Adrenal gland (tissue), 12 donors: Measurements from ENCODE around the gene SMIM1. TPM values are rescaled to one million over a fixed set of nuclear protein-coding genes. Genes with fewer than 3 reads are reported as not detected.

Experiments
- DNase-seq, 7 donors: peaks; one replicate each; pipeline ENCODE4 v3.0.0-alpha.2; 2019 to 2020
- H3K27ac ChIP-seq, 5 donors: fragments of 200-600 bp; sonication (generic) in 4 of 5; 1 replicate in 3 of 5; 2 replicates in 2 of 5; pipeline versions ENCODE4 v1.5.1 to v1.8.0; 2016 to 2020; ENCODE audit warnings: mild to moderate bottlenecking in 1 of 5
- H3K27me3 ChIP-seq: fragments of 200-600 bp; 2 replicates; pipeline ENCODE4 v1.8.0; 2021
- H3K36me3 ChIP-seq, 2 donors: fragments of 200-600 bp; replicated peaks in 1 of 2; 1 replicate in 1 of 2; 2 replicates in 1 of 2; pipeline versions ENCODE4 v1.5.1 to v1.8.0; 2018 to 2022
- H3K4me1 ChIP-seq, 2 donors: fragments of 200-600 bp; replicated peaks in 1 of 2; 1 replicate in 1 of 2; 2 replicates in 1 of 2; pipeline versions ENCODE4 v1.5.1 to v1.8.0; 2018 to 2021
- H3K4me3 ChIP-seq, 4 donors: fragments of 200-600 bp; sonication (generic) in 3 of 4; one replicate each; pipeline ENCODE4 v1.5.1; 2016 to 2018
- H3K9me3 ChIP-seq, 3 donors: fragments of 200-600 bp; sonication (generic) in 1 of 3; replicated peaks in 1 of 3; 1 replicate in 2 of 3; 2 replicates in 1 of 3; pipeline versions ENCODE4 v1.5.1 to v1.8.0; 2016 to 2021
- CTCF ChIP-seq, 6 experiments: fragments of 450-650 bp in 4 of 6; fragments of 200-600 bp in 2 of 6; sonication (generic) in 1 of 6; IDR thresholded peaks; 1 replicate in 5 of 6; 2 replicates in 1 of 6; pipeline versions ENCODE4 v1.5.1 to v1.8.0; 2016 to 2021; ENCODE audit warnings: antibody characterized with exemption in 6 of 6, mild to moderate bottlenecking in 2 of 6, moderate library complexity in 1 of 6
- POLR2A ChIP-seq, 2 donors: fragments of 450-650 bp; IDR thresholded peaks; one replicate each; pipeline ENCODE4 v1.6.1; 2017; ENCODE audit warnings: antibody characterized with exemption in 2 of 2, mild to moderate bottlenecking in 2 of 2, moderate library complexity in 1 of 2
- WGBS, 4 donors: extraction: QIAGEN DNeasy Blood & Tissue Kit in 2 of 4; methylation state at CpG; one replicate each; pipeline versions ENCODE4 v1.1.5 to v1.1.7; 2013 to 2017; 5-methylcytosine and 5-hydroxymethylcytosine counted together
- intact Hi-C, 2 donors: fragments of 100-400 bp; cut with DNase I; formaldehyde crosslinking; loops; one replicate each; pipeline versions ENCODE4 v1.14.1 to v1.15.0; 2022 to 2023
- polyA plus RNA-seq, 3 donors: library from polyadenylated mRNA; stranded (reverse); fragments of 200-250 nt in 2 of 3; fragments of 350-450 nt in 1 of 3; fragmentation: Illumina TruSeq in 1 of 3; extraction: RNeasy Lipid Tissue Mini Kit (QIAGEN cat#74804) in 1 of 3; gene quantifications; one replicate each; pipeline ENCODE4 v1.2.3, GENCODE V29; 2013 to 2014
- total RNA-seq, 9 donors: library from RNA; depleted of rRNA in 4 of 9; stranded (reverse); fragments of >200 nt in 4 of 9; fragments of 120-200 nt in 1 of 9; fragmentation: NEBNext Ultra II Directional in 1 of 9; extraction: Animal tissue kit (Norgen Biotek cat#: 25700) in 1 of 9; gene quantifications; one replicate each; pipeline versions ENCODE4 v1.1.0 to v1.2.4, GENCODE V29; 2013 to 2023
- donor health status: healthy with polysubstance abuse.
- donor health status: Bipolar disorder and iron deficiency.
- donor health status: DM: yes; HTN: yes; CAD: no.
- donor health status: DM: no; HTN: no; CAD: no.
- donor health status: DM: no; HTN: no; CAD: no.
- donor health status: DM: yes; HTN: yes; CAD: no.

Gene SMIM1
- total and polyA plus RNA-seq, 12 donors = 0.35 to 22.0 (median 7.0) TPM; not detected in 2

- Histone ChIP-seq H3K27ac (no peak overlapping the region), H3K4me1 (no peaks in the 10 kb centered on the region), H3K4me3 (no peak overlapping the region), H3K9me3 (no peaks in the 10 kb centered on the region), H3K36me3 (peaks cover 0 to 17% of the 10 kb centered on the region in 2 donors), H3K27me3 (no peaks in the 10 kb centered on the region)
- WGBS, 4 donors = 41 to 42% methylated on average over 37 of the region's 37 CpGs; no CpG with 5 or more reads in 2 of the 4 donors
- no peak for DNase-seq
- intact Hi-C loops = no loop called here
- TF ChIP-seq CTCF (IDR thresholded peaks at IDR 0.05) (no peak), POLR2A (IDR thresholded peaks at IDR 0.05) (no peak)
These were observed 40.0 kb upstream of the SMIM1 start for GRCh38 chr1:3732434-3733093.

GRCh38 chr1:3733094-3733882, 39.3 kb upstream of the SMIM1 start:
- intact Hi-C loops = no loop called here
- no peaks in the 10 kb centered on the region for H3K9me3 ChIP-seq
- DNase-seq = no peak
- no peak overlapping the region for H3K27ac ChIP-seq
- TF ChIP-seq POLR2A (IDR thresholded peaks at IDR 0.05) (no peak), CTCF (IDR thresholded peaks at IDR 0.05) (no peak)
- WGBS, 4 donors = 70 to 89% (median 81%) methylated on average over 13 to 29 of the region's 29 CpGs
- peaks cover 0 to 23% of the 10 kb centered on the region in 2 donors for H3K36me3 ChIP-seq
- no peak overlapping the region for H3K4me3 ChIP-seq
- H3K27me3 ChIP-seq = no peaks in the 10 kb centered on the region
- H3K4me1 ChIP-seq = no peaks in the 10 kb centered on the region

- peaks cover 0 to 30% of the 10 kb centered on the region in 2 donors for H3K36me3 ChIP-seq
- no peaks in the 10 kb centered on the region for H3K9me3 ChIP-seq
- H3K4me1 ChIP-seq = no peaks in the 10 kb centered on the region
- H3K4me3 ChIP-seq = no peak overlapping the region
- TF ChIP-seq CTCF (IDR thresholded peaks at IDR 0.05) = no peak
- no peak for TF ChIP-seq POLR2A (IDR thresholded peaks at IDR 0.05)
- 77 to 87% (median 79%) methylated on average over 6 to 17 of the region's 17 CpGs for WGBS, 4 donors
- H3K27me3 ChIP-seq = no peaks in the 10 kb centered on the region
- DNase-seq = no peak
- no peak overlapping the region for H3K27ac ChIP-seq
- intact Hi-C loops = no loop called here
These were observed 38.5 kb upstream of the SMIM1 start for GRCh38 chr1:3733883-3734589.

- no peaks in the 10 kb centered on the region for H3K4me1 ChIP-seq
- no peak overlapping the region for H3K27ac ChIP-seq
- no peak for TF ChIP-seq POLR2A (IDR thresholded peaks at IDR 0.05)
- no peak for TF ChIP-seq CTCF (IDR thresholded peaks at IDR 0.05)
- no peaks in the 10 kb centered on the region for H3K9me3 ChIP-seq
- no peaks in the 10 kb centered on the region for H3K27me3 ChIP-seq
- no peak overlapping the region for H3K4me3 ChIP-seq
- intact Hi-C loops = no loop called here
- peaks cover 0 to 30% of the 10 kb centered on the region in 2 donors for H3K36me3 ChIP-seq
- DNase-seq = no peak
- 92 to 100% (median 94%) methylated on average over 4 to 16 of the region's 16 CpGs for WGBS, 4 donors
These were observed 37.9 kb upstream of the SMIM1 start for GRCh38 chr1:3734602-3735001.
